GM19467 (cell line): ENCODE data around the gene SCEL.
"Not testable (repeated sequence)": the region's sequence is repeated elsewhere in the genome, so short reads cannot be mapped to it uniquely, and the experiment has no call there.

Source experiments
- ATAC-seq: cut with Tn5 transposase; IDR thresholded peaks from one replicate; pipeline ENCODE4 v1.9.1; 2021; ENCODE audit warnings: mild to moderate bottlenecking, moderate library complexity; ENCODE audit not compliant: unreplicated experiment

The SCEL gene, protein sequence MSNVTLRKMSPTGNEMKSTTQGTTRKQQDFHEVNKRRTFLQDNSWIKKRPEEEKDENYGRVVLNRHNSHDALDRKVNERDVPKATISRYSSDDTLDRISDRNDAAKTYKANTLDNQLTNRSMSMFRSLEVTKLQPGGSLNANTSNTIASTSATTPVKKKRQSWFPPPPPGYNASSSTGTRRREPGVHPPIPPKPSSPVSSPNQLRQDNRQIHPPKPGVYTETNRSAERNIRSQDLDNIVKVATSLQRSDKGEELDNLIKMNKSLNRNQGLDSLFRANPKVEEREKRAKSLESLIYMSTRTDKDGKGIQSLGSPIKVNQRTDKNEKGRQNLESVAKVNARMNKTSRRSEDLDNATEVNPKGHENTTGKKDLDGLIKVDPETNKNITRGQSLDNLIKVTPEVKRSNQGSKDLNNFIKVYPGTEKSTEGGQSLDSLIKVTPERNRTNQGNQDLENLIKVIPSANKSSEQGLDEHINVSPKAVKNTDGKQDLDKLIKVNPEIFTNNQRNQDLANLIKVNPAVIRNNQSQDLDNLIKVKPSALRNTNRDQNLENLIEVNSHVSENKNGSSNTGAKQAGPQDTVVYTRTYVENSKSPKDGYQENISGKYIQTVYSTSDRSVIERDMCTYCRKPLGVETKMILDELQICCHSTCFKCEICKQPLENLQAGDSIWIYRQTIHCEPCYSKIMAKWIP

DNA sequence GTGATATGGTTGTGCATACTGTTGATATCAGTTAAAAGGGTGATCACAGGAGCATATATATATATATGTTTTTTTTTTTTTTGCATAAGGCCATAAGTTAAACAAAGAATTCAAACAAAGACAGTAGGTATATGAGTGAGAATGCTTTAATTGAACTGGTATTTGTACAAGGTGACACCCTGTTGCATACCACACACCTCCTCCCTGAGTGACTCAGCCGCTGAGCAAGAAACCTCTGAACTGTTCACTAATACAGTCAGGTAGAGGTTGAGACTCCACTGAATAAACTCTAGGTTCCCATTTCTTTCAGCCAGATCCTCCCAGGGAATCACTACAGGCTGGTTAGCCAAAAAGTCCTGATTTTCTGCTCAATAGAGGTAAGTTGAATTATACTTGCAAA, at the start of gene SCEL:
Gene SCEL, plus strand, starts transcription at position 259 of the 400 bp plus-strand sequence. CDS start 20,170 bp downstream, outside the sequence.
- ATAC-seq: no peak

DNA sequence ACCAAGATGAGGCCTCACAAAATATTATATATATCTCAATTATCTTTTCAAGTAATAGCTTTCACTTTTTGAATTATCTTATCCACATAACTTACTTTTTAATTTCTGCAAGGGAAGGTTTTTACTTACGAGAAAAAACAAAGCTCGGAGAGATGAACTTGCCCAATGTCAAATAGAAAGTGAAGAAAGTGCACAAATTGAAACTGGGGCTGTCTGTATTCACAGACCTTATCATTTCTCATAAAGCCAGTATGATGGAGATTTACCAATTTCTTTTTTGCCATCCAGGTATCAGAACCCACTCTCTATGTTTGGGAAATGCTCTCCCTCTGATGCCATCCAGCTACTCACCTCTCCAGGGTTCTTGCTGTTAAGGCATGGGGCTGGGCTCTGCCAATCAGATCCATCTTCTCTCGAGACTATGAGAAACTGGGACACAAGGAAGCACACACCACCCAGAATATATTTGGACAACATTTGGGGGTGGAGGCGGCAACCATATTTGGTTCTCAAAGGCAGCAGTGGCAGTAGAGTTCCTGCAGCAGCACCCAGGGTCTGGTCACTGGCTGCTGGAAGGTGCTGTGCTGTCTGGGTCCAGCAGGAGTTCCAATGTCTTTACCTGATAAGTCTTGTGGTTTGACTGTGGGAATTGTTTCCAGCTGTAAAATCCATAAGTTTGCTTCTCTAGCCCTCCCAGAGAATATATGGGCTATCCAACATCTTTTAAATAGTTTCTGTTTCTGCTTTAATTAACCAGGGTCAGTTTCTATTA, 45.8 kb upstream of the SCEL start:
- ATAC-seq: no peak

DNA sequence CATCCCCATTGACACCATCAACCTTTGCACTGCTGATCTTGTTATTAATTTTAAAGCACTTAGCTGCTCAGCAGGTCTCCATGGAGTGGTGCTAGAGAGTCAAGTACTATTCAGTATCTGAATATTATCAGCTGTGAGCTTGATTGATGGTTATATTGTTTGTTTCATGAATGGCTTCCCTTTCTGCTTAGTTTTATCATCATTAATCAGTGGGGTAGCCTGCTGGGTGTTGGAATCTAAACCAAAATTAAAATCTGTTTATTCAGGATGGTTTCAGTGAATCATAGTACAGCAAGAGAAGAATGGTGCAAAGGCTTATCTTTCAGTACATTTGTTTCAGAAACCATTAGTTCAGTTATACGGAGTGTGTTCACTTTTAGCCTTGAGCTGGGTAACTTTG, 42.5 kb upstream of the SCEL start:
- peak; percentile 53 for ATAC-seq

DNA sequence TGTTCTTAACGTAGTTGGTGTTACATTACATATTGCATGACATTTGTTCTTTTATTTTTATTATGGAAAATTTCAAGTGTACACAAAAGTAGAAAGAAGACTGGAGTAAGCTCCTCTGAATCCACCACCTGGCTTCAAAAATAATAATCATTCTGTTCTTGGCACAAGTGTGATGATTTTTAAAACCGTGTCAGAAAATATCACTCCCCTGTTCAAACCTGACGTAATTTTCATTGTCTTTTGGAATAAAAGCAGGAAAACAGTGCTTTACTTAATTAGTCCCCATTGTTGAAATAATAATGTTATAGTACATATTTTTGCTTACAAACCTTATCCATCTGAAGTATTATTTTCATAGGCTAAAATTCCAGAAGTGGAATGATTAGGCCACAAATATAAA, 41.3 kb upstream of the SCEL start:
- ATAC-seq: no peak

DNA sequence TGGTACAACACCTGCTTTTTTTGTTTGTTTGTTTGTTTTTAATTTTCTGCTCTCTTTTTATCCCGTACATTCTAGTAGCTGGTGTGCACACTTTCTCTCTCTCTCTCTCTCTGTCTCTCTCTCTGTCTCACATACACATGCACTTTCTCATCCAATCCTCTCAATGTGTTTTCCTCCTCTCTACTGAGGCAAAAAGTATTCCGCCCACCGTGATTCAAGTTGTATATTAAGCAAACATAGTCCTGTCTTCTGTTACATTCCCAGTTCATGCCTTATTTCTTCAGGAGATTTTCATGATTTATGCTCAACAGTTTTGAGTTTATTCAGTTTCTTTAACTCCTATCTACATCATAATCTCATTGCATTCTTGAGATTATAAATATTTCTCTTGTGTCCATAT, 38.2 kb upstream of the SCEL start:
- ATAC-seq: no peak

DNA sequence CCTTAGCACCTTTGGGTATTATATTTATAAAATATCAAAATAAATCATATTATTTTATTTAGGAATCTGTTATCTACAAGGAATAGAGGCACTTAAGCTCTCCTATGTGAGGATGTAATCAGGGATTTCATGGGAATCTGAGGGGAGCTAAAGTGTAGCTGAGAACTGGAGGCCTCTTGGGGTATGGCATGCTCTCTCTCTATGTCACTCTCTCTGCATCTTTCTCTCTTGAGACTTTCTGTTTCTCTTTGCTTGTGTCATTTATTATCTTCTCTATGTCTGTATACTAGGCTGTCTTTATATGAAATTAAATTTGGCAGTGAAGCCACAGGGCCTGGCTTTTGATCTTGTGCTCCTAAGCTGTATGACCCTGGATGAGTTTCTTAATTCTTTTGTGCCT, 37.7 kb upstream of the SCEL start:
- no peak for ATAC-seq

DNA sequence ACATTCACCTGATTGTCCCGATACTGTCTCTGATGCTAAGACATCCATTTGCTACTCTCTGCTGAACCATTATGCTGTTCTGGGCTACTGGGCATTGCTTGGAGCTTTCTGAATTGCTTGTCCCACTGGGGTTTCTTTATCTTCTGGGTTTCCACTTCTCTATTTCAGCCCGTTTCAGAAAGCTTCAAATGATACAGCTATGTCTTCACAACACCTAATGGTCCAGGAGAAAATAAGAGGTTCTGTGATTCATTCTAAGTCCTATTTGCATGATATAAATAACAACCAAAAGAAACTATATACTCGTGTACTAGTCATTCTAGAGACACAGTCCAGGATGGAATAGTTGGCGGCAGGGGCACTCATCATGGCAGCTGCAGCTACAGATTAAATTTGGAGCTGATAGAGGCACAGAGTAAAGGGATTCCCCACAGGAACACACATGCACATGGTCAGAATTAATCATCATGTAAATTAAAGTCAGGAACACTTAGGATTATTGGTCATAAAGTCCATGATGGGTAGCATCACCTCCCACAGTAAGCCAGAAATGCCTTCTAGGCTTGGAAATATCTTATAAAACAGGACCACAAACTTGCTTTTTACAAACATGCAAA, 33.3 kb upstream of the SCEL start:
- ATAC-seq: peak; percentile 83

DNA sequence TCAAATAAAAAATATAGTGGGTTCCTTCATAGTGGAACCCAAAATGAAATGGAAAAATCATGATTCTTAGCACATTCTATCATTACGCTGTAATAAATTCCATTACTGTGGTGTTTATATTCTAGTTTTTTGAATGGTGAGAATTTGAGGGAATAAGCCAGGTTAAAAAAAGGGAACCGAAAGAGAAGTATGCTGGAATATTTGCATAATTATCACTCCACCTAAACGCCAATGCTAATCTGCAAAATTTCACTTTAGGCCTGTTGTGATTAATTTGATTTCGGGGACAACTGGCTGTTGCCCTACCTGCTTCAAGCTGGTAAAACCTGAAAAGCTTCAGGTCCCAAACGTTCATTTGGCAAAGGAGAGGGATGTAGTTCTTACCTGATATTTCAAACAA, 32.1 kb upstream of the SCEL start:
- ATAC-seq: no peak

DNA sequence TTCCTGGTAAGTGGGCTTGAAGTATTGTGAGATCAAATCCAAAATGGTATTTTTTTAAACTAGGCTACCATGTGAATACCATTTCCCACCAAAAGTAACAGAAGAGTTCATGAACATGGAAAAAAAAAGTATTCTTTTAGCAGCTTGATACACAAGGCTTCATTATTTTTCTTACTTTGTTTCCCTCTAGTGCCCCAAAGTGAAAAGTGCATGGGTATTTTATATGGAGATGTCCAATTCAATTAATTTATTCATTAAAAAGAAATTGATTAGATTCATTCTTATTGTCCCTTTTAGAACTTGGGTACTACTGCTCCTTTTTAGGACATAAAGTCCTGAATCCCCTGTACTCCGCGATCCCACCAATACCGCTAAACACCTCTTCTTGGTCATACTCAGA, 28.6 kb upstream of the SCEL start:
- no peak for ATAC-seq

DNA sequence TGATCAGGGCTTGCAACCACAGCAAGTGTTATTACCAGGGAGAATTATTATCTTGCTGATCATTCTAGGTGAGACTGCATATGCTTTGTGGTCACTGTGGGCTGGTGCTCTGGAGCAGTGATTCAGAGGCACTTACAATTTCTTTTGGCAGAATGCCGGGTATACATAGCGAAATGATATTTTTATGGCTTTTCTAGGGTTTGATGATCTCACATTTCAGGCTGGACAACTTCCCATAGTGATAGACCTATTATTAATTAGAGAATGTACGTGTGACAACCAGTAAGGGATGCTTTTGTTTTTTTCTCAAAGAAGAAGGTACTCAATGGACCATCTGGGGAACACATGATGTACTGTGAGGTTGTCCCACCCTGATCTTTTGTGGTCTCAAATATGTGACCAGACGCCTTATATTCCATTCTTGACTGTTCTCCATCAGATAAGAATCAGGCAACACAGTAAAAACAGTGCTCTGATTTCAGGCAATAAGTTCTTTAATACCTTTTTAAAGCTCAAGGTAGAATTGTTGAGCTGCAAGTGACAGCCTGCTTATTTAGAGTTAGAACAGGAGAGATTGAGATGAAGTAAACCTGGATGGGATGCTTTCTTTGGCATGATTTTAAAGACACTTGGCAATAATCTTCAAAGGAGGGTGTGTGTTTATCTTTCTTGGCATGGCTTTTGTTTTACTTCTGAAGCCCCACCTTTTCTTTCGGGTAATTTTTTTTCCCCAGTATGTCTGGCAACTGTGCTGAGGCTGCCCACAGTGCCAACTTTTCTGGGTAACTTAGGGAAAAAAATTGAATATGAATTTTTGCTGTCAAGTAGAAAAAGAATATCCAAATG, 27.4 kb upstream of the SCEL start:
- no peak for ATAC-seq

DNA sequence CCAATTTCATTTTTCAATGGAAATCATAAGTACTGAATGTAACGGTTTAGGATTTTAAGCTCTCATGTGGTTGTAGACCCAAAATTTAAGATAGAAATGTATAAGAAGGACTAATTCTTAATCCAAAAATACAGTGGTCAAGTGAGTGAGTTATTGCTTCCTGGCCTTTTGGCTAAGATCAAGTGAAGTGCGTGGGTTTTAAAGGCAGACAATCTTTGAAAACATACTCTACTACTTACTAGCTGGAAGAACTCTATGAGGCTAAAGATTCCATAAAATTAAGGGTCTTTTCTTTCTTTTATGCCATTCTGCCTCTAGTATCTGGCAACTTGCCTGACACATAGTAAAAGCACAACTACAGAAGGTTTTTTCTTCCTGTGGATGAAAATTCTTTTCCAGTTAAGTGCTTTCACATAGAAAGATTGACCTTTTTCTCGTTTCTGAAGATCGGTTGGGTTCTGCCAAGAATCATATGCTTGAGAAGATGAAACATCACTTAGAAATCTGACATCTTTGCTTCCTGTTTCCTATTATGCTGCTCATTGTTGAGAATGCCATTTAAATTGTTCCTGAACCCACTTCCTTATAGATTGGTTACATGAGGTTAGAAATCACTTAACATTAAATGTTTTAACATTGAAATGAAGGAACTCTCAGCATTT, 26.4 kb upstream of the SCEL start:
- ATAC-seq: no peak

DNA sequence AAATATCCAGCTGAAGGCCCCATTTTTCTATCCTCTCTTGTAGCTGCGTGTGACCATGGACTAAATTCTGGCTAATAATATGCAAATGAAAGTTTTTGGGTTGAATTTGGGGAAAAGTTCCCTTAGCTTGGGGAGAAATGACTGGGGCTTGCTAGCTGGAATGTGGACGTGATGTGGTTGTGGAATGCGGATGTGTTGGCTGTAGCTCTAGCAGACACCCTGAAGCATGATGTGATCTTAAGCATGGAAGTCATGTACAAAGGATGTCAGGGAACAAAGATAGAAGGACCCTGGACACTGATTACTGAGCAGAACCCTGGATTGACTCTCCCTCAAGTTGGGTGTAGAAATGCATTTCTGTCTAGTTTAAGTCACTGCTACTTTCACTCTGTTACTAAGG, 25.4 kb upstream of the SCEL start:
- ATAC-seq: no peak

DNA sequence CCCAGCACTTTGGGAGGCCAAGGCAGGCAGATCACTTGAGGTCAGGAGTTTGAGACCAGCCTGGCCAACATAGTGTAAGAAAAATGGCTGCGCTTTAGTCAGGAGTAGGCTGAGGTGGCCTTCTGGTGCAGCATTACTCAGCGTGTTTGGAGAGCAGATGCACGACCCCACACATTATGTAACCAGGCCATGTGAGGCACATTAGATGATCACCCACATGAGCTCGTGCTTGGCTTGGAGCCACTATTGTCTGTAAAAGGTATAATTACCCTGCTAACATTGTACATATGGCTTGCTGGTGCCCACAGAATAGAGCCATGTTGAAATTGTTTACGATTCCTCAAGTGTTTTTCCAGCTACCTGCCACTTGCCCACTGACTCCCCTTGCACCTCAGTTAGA, 24.0 kb upstream of the SCEL start:
- no peak for ATAC-seq

DNA sequence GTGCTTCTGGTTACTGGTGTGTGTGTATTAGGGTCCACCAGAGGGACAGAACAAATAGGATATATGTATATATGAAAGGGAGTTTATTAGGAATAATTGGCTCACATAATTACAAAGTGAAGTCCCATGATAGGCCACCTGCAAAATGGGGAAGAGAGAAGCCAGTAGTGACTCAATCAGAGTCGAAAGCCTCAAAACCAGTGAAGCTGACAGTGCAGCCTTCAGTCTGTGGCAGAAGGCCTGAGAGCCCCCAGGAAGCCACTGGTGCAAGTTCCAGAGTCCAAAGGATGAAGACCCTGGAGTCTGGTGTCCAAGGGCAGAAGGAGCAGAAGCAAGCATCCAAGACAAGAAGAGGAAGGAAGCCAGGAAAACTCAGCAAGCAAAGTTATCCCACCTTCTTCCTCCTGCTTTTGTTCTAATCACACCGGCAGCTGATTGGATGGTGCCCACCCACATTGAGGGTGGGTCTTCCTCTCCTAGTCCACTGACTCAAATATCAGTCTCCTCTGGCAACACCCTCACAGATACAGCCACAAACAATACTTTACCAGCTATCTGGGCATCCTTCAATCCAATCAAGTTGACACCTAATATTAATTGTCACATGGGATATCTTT, 21.7 kb upstream of the SCEL start:
- ATAC-seq: peak; percentile 54

DNA sequence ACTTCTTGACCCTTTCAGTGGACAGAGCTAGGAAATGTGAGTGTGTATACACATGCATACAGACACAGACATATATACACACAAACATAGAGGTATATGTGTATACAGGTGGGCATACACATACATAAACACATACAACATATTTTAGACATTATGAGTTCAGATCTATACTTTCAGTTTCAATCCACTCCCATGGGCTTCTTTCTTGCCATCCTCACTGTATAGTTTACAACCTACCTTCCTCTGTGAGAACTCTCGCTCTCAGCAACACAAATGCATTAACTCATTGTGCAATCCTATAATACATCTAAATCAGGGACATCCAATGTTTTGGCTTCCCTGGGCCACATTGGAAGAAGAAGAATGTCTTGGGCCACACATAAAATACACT, 21.2 kb upstream of the SCEL start:
- ATAC-seq: peak; percentile 81

DNA sequence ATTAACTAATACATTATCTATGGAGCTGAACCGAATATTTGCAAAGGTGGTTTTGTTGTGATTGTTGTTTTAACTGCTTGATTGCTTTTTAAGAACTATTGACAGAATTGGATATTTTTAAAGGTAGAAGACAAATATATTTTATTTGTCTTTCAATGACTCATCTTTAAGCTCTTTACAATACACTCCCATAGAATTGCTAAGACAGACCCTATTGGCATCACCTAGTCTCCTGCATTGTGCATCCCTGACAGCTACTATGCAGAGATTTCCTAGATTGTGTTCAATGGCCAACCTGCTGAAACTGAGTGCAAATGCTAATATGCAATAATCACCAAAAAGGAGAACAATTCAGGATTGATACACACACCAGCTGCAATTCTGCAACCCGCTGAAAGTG, 19.7 kb upstream of the SCEL start:
- no peak for ATAC-seq

DNA sequence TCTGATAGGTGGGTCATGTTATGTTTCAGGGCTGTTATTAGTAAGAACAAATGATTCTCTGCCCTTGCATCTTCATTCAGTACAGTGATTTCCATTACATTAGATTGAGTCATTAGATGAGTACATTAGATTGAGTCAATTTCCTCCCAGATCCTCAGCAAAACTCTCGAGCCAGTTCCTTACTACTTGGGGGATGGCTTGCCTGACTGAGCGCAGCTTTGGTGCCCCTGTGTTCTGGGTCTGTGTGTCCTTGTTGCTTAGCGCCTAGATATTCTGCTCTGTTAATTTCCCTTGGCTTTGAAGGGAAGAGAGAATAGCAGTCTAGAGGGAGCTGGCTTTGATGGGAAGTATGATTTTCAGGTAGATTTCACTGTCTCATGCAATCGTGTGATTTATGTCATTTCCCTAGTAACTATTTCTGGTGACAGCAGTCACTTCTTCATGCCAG, 19.1 kb upstream of the SCEL start:
- no peak for ATAC-seq

DNA sequence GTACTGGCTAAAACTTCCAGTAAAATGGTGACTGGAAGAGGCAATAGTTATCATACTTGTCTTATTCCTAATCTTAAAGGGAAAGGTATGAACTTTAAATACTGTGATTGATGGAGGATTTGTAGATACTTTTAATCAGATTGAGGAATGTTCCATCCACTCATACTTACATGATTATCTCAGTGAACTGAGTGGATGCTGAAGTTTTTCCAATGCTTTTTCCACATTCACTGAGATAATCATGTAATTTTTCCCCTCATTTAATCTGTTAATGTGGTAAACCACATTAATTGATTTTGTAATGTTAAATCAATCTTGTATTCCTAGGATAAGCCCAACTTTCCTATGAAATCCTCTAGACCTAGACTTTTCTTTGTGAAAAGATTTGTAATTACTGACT, 17.2 kb upstream of the SCEL start:
- no peak for ATAC-seq

DNA sequence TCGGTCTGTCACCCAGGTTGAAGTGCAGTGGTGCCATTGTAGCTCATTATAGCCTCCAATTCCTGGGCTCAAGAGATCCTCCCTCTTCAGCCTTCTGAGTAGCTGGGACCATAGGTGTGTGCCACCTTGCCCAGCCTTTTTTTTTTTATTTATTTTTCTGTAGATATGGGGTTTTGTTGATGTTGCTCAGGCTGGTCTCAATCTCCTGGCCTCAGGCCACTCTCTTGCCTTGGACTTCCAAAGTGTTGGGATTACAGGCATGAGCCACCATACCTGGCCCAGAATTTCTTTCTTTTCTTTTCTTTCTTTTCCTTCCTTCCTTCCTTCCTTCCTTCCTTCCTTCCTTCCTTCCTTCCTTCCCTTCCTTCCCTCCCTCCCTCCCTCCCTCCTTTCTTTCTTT, 16.1 kb upstream of the SCEL start:
- ATAC-seq: not testable (repeated sequence)
